ENCODE results near the gene PIGL. TPM values are rescaled to one million over a fixed set of nuclear protein-coding genes. Genes with fewer than 3 reads are reported as not detected.
"Not testable (repeated sequence)": the region's sequence is repeated elsewhere in the genome, so short reads cannot be mapped to it uniquely, and the experiment has no call there.

The PIGL gene
- polyA plus RNA-seq = 14.7 TPM

DNA sequence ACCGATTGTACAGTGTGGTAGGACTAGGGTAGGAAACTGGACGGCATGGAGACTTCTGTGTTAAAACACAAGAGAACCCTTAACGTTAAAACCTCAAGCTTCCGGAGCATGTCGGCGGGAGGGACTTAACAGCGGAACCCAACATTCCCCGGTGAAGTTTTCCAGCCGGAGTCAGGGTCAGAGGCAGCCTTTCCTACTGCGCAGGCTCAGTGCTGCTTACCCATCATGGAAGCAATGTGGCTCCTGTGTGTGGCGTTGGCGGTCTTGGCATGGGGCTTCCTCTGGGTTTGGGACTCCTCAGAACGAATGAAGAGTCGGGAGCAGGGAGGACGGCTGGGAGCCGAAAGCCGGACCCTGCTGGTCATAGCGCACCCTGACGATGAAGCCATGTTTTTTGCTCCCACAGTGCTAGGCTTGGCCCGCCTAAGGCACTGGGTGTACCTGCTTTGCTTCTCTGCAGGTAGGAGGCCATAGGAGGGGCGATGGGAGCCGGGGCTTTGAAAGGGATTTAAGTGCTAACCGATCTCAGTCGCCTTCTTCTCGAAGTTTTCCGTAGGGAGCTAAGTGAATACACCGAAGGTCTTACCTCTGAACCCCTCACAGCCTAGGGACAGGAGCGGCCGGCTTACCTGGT, at the start of gene PIGL:
Gene PIGL, plus strand, starts transcription at position 209 of the 634 bp plus-strand sequence. Its CDS starts 17 bp downstream, at position 226.
- Mint-ChIP-seq H3K4me1 (peaks cover 27 to 40% (median 34%) of the 10 kb centered on the region in 3 donors), H3K9me3 (no peaks in the 10 kb centered on the region), H3K27me3 (no peaks in the 10 kb centered on the region), H3K27ac (peak within 1 kb of the TSS; percentile 92 to 98 (median 97)), H3K36me3 (no peaks in the 10 kb centered on the region), H3K4me3 (peak within 1 kb of the TSS; percentile 96 to 99 (median 98))

GRCh38 chr17:16171613-16172012, 45.4 kb upstream of the PIGL start:
- Mint-ChIP-seq H3K4me1 (peaks cover 4 to 5% (median 4%) of the 10 kb centered on the region in 3 donors), H3K36me3 (peaks cover 6% of the 10 kb centered on the region), H3K4me3 (no peak overlapping the region), H3K27ac (no peak overlapping the region), H3K9me3 (peaks cover 0 to 1% (median 0%) of the 10 kb centered on the region in 3 donors), H3K27me3 (no peaks in the 10 kb centered on the region)

DNA sequence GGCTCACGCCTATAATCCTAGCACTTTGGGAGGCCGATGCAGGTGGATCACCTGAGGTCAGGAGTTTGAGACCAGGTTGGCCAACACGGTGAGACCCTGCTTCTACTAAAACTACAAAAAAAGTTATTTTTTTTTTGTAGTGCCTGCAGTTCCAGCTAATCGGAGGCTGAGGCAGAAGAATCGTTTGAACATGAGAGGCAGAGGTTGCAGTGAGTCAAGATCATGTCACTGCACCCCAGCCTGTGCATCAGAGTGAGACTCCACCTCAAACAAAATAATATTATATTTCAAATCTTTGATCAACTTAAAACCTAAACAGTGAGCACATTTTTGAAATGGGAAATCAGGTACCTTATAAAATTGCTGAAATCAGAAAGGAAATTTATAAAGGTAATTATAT, 38.2 kb upstream of the PIGL start:
- H3K4me1 Mint-ChIP-seq = peaks cover 7 to 19% (median 17%) of the 10 kb centered on the region in 3 donors
- no peaks in the 10 kb centered on the region for H3K9me3 Mint-ChIP-seq
- H3K36me3 Mint-ChIP-seq = peaks cover 13% of the 10 kb centered on the region
- H3K4me3 Mint-ChIP-seq = no peak overlapping the region
- no peaks in the 10 kb centered on the region for H3K27me3 Mint-ChIP-seq
- H3K27ac Mint-ChIP-seq = no peak overlapping the region

DNA sequence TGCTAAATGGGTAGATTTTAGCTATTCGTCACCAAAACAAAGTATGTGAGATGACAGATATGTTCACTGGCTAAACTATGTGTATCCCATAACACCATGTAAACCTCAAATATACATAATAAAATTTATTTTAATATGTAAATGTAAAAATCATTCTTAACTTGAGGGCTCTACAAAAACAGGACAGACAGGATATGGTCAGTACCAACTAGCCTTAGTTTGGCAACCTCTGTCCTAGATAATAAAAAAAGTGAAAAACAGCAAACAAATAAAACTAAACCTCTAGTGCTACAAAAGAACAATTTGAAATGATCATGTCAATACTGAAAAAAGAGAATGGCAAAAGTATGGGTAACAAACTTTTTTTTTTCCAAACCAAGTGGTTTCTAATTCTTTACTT, 35.4 kb upstream of the PIGL start:
- Mint-ChIP-seq H3K36me3 (peaks cover 19% of the 10 kb centered on the region), H3K27ac (no peak overlapping the region), H3K4me3 (no peak overlapping the region), H3K27me3 (no peaks in the 10 kb centered on the region), H3K9me3 (no peaks in the 10 kb centered on the region), H3K4me1 (peaks cover 12 to 28% (median 21%) of the 10 kb centered on the region in 3 donors)

GRCh38 chr17:16187642-16188041, 29.4 kb upstream of the PIGL start:
- H3K4me3 Mint-ChIP-seq = no peak overlapping the region
- peaks cover 10% of the 10 kb centered on the region for H3K36me3 Mint-ChIP-seq
- no peak overlapping the region for H3K27ac Mint-ChIP-seq
- no peaks in the 10 kb centered on the region for H3K9me3 Mint-ChIP-seq
- no peaks in the 10 kb centered on the region for H3K27me3 Mint-ChIP-seq
- peaks cover 11 to 33% (median 14%) of the 10 kb centered on the region in 3 donors for H3K4me1 Mint-ChIP-seq

DNA sequence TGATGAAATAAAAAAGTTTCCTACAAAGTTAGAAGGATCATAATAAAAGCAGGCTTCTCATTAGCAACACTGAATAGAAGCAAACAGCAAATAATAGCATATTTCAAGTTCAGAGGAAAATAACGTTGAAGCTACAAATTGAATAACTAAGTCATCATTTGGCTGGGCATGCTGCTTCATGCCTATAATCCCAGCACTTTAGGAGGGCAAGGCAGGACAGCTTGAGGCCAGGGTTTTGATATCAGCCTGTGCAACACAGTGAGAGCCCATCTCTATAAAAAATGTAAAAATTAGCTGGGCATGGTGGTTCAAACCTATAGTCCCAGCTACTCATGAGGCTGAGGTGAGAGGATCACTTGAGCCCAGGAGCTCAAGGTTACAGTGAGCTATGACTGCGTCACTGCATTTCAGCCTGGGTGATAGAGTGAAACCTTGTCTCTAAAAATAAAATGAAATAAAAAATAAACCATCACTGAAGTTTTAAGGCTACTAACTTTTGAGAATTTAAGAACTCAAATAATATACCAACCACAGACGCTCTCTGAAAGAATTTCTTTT, 27.1 kb upstream of the PIGL start:
- peaks cover 6 to 16% (median 10%) of the 10 kb centered on the region in 3 donors for H3K4me1 Mint-ChIP-seq
- no peaks in the 10 kb centered on the region for H3K27me3 Mint-ChIP-seq
- peak overlapping the region in 2 of 3 donors; percentile 37 to 53 for H3K27ac Mint-ChIP-seq
- H3K9me3 Mint-ChIP-seq = no peaks in the 10 kb centered on the region
- H3K4me3 Mint-ChIP-seq = peak overlapping the region in 1 of 4 donors; percentile 24
- peaks cover 10% of the 10 kb centered on the region for H3K36me3 Mint-ChIP-seq

DNA sequence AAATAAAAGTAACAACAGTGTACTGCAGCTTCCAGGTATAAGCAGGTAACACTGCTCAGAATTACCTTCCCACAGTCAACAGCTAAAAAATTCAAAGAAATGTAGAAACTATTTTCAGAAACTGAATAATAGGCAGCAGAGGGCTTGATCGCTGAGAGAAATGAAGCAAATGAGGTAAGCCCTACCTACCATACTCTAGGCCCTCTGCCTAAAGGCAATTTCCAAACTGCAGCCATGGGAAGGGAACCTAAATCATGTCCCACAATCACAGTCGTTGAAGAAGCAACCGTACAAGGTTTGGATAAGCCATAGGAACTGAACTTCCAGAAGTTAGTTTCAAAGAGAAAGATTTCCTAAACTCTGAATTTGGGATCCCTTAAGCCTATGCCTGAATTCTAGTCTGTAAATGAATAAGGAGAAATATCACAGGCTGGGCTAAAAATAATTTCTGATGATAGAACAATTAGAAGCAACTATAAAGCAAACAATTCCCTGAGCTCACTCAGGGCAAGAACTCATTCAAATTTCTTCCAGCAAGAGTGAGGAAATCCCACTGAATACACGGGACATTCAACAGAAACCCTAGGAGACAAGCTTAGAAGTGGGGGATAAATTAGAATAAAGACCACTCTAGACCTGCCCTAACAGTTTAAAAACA, 26.2 kb upstream of the PIGL start:
- peaks cover 5% of the 10 kb centered on the region for H3K36me3 Mint-ChIP-seq
- H3K4me3 Mint-ChIP-seq = no peak overlapping the region
- no peaks in the 10 kb centered on the region for H3K9me3 Mint-ChIP-seq
- H3K27ac Mint-ChIP-seq = peak overlapping the region in 1 of 3 donors; percentile 35
- no peaks in the 10 kb centered on the region for H3K27me3 Mint-ChIP-seq
- H3K4me1 Mint-ChIP-seq = peaks cover 4 to 13% (median 12%) of the 10 kb centered on the region in 3 donors

GRCh38 chr17:16191604-16192003, 25.4 kb upstream of the PIGL start:
- Mint-ChIP-seq H3K27me3 (no peaks in the 10 kb centered on the region), H3K4me1 (peaks cover 4 to 13% (median 12%) of the 10 kb centered on the region in 3 donors), H3K9me3 (no peaks in the 10 kb centered on the region), H3K4me3 (no peak overlapping the region), H3K27ac (no peak overlapping the region), H3K36me3 (peaks cover 4% of the 10 kb centered on the region)

DNA sequence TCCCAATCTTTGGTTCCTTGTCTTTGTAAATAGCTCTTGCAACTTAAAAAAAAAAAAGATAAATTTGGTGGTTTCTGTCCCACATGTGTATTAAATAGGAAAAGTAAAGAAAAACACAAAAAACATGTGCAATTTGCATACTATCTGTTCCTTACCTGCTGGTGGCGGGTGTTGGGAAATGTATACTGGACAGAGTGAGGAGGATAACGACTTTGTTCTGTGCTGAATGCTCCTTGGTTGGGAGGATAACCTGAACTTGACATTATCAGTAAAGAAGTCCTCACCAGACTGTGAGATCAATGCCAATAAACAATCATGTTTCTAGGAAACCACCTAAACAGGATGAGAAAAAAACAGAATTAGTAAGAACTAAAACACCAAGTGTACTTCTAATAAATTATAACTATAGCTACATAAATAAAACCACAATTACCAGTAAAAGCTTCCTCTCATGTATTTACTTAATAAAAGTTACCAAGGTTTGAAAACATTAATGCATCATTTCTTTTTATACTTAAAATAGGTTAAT, 22.6 kb upstream of the PIGL start:
- H3K4me1 Mint-ChIP-seq = peaks cover 8 to 18% (median 11%) of the 10 kb centered on the region in 3 donors
- H3K27ac Mint-ChIP-seq, H3K9me3 Mint-ChIP-seq, H3K4me3 Mint-ChIP-seq, H3K27me3 Mint-ChIP-seq, H3K36me3 Mint-ChIP-seq: not testable (repeated sequence)

- H3K36me3 Mint-ChIP-seq = peaks cover 2% of the 10 kb centered on the region
- no peaks in the 10 kb centered on the region for H3K27me3 Mint-ChIP-seq
- H3K9me3 Mint-ChIP-seq = no peaks in the 10 kb centered on the region
- H3K27ac Mint-ChIP-seq = peak overlapping the region in 2 of 3 donors; percentile 53 to 74
- peaks cover 21 to 32% (median 26%) of the 10 kb centered on the region in 3 donors for H3K4me1 Mint-ChIP-seq
- no peak overlapping the region for H3K4me3 Mint-ChIP-seq
Observed at GRCh38 chr17:16197276-16197675, 19.7 kb upstream of the PIGL start.

GRCh38 chr17:16199093-16199492, 17.9 kb upstream of the PIGL start:
- Mint-ChIP-seq H3K9me3 (no peaks in the 10 kb centered on the region), H3K4me3 (peak overlapping the region; percentile 9 to 86 (median 67)), H3K36me3 (no peaks in the 10 kb centered on the region), H3K27me3 (no peaks in the 10 kb centered on the region), H3K4me1 (peaks cover 36 to 43% (median 39%) of the 10 kb centered on the region in 3 donors), H3K27ac (peak overlapping the region; percentile 62 to 92 (median 84))

GRCh38 chr17:16201693-16202131, 15.3 kb upstream of the PIGL start:
- H3K27me3 Mint-ChIP-seq, H3K36me3 Mint-ChIP-seq, H3K9me3 Mint-ChIP-seq, H3K4me3 Mint-ChIP-seq: not testable (repeated sequence)
- Mint-ChIP-seq H3K27ac (peak overlapping the region in 2 of 3 donors; percentile 52 to 62), H3K4me1 (peaks cover 52 to 56% (median 53%) of the 10 kb centered on the region in 3 donors)

GRCh38 chr17:16202554-16203500, 14.2 kb upstream of the PIGL start:
- Mint-ChIP-seq H3K4me1 (peaks cover 51 to 59% (median 58%) of the 10 kb centered on the region in 3 donors), H3K4me3 (peak overlapping the region; percentile 34 to 86 (median 52)), H3K27ac (peak overlapping the region; percentile 49 to 88 (median 80))
- not testable (repeated sequence) for H3K9me3 Mint-ChIP-seq, H3K36me3 Mint-ChIP-seq, H3K27me3 Mint-ChIP-seq

DNA sequence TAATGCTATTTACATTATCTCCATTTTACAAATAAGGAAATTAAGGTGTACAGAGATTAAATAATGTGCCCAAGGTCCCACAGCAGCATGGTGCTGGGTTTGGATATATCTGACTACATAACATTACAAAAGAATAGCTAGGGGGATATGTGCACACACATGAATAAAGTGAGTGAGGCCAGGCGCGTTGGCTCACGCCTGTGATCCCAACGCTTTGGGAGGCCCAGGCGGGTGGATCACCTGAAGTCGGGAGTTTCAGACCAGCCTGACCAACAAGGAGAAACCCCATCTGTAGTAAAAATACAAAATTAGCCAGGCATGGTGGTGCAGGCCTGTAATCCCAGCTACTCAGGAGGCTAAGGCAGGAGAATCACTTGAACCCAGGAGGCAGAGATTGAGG, 12.2 kb upstream of the PIGL start:
- Mint-ChIP-seq H3K4me3 (peak overlapping the region in 3 of 4 donors; percentile 1 to 54 (median 51)), H3K27ac (peak overlapping the region; percentile 17 to 90 (median 68)), H3K4me1 (peaks cover 40 to 49% (median 46%) of the 10 kb centered on the region in 3 donors)
- not testable (repeated sequence) for H3K27me3 Mint-ChIP-seq, H3K9me3 Mint-ChIP-seq, H3K36me3 Mint-ChIP-seq

Measured in IgD-negative memory B cell (primary cell).